Osteoblast (primary cell): ENCODE results near the gene TEX38. TPM values are rescaled to one million over a fixed set of nuclear protein-coding genes. Genes with fewer than 3 reads are reported as not detected.

ENCODE experiments used
- DNase-seq: peaks from one replicate; pipeline ENCODE4 v3.0.0; 2011; ENCODE audit warnings: low spot score, mixed read lengths; ENCODE audit not compliant: insufficient read length; ENCODE audit errors: missing footprints
- H2AFZ ChIP-seq: 2 replicates; pipeline ENCODE4 v1.6.0; 2011; ENCODE audit warnings: mild to moderate bottlenecking, low read length
- H3K27ac ChIP-seq: 2 replicates; pipeline ENCODE4 v1.5.1; 2011; ENCODE audit warnings: mild to moderate bottlenecking, low read depth, low read length, moderate library complexity
- H3K27me3 ChIP-seq: 2 replicates; pipeline ENCODE4 v1.6.0; 2012; ENCODE audit warnings: mild to moderate bottlenecking, control low read depth, inconsistent platforms, low read length, moderate library complexity; ENCODE audit not compliant: insufficient read depth
- H3K36me3 ChIP-seq: 2 replicates; pipeline ENCODE4 v1.5.1; 2011; ENCODE audit warnings: mild to moderate bottlenecking, low read length, control low read depth, moderate library complexity; ENCODE audit not compliant: insufficient read depth
- H3K4me1 ChIP-seq: 2 replicates; pipeline ENCODE4 v1.5.1; 2011; ENCODE audit warnings: mild to moderate bottlenecking, low read length, control low read depth, moderate library complexity; ENCODE audit not compliant: insufficient read depth
- H3K4me2 ChIP-seq: 2 replicates; pipeline ENCODE4 v1.6.0; 2011; ENCODE audit warnings: mild to moderate bottlenecking, low read length; ENCODE audit not compliant: insufficient read depth
- H3K4me3 ChIP-seq: fragments of 200-600 bp; sonication (generic); 3 replicates; pipeline ENCODE4 v1.5.1; 2012; ENCODE audit warnings: mild to moderate bottlenecking, low read length, inconsistent platforms; ENCODE audit not compliant: insufficient read depth
- H3K79me2 ChIP-seq: 2 replicates; pipeline ENCODE4 v1.6.0; 2012; ENCODE audit warnings: mild to moderate bottlenecking, low read length, control low read depth, inconsistent platforms; ENCODE audit not compliant: insufficient read depth
- H3K9me3 ChIP-seq: 2 replicates; pipeline ENCODE4 v1.5.1; 2011; ENCODE audit warnings: low read depth, low read length, control low read depth
- H4K20me1 ChIP-seq: 2 replicates; pipeline ENCODE4 v1.6.0; 2012; ENCODE audit warnings: mild to moderate bottlenecking, low read length, control low read depth; ENCODE audit not compliant: insufficient read depth
- total RNA-seq: library from RNA; depleted of rRNA; stranded (reverse); fragments of >200 nt; gene quantifications from 2 replicates; pipeline ENCODE4 v1.2.3, GENCODE V29; 2012
- TF ChIP-seq, protein P1 (sequence below): IDR thresholded peaks from 2 replicates; pipeline ENCODE4 v1.5.1; 2011; ENCODE audit warnings: mild to moderate bottlenecking, low read depth, low read length, moderate library complexity; ENCODE audit errors: extremely low read depth

The TEX38 gene
- total RNA-seq, 1 donor: not detected

DNA sequence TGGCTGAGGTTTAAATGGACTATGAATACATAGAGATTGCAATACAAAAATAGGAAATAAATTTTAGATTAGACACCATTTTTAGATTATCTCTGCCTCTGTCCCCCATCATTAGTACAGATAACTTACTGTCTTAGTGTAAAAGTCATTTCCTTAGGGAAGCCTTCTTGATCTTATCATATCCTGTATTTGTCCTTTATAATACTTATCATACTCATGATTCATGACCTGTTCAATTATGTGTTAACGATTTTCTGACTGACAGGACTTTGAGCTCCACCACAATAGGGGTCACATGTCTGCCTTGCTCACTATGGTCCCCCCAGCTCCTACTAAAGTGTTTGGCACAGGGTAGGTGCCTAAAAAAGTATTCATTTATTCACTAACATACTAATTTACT is 14.6 kb downstream of the TEX38 start:
- no peaks in the 10 kb centered on the region for H3K27me3 ChIP-seq
- TF ChIP-seq, protein P1, sequence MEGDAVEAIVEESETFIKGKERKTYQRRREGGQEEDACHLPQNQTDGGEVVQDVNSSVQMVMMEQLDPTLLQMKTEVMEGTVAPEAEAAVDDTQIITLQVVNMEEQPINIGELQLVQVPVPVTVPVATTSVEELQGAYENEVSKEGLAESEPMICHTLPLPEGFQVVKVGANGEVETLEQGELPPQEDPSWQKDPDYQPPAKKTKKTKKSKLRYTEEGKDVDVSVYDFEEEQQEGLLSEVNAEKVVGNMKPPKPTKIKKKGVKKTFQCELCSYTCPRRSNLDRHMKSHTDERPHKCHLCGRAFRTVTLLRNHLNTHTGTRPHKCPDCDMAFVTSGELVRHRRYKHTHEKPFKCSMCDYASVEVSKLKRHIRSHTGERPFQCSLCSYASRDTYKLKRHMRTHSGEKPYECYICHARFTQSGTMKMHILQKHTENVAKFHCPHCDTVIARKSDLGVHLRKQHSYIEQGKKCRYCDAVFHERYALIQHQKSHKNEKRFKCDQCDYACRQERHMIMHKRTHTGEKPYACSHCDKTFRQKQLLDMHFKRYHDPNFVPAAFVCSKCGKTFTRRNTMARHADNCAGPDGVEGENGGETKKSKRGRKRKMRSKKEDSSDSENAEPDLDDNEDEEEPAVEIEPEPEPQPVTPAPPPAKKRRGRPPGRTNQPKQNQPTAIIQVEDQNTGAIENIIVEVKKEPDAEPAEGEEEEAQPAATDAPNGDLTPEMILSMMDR: no peak
- no peak overlapping the region for H2AFZ ChIP-seq
- peaks cover 93% of the 10 kb centered on the region for H3K36me3 ChIP-seq
- no peak for DNase-seq
- H3K4me3 ChIP-seq: no peak overlapping the region
- H4K20me1 ChIP-seq: peaks cover 3% of the 10 kb centered on the region
- H3K27ac ChIP-seq: no peak overlapping the region
- no peaks in the 10 kb centered on the region for H3K9me3 ChIP-seq
- H3K4me2 ChIP-seq: no peak overlapping the region
- H3K79me2 ChIP-seq: no peaks in the 10 kb centered on the region
- peaks cover 13% of the 10 kb centered on the region for H3K4me1 ChIP-seq

DNA sequence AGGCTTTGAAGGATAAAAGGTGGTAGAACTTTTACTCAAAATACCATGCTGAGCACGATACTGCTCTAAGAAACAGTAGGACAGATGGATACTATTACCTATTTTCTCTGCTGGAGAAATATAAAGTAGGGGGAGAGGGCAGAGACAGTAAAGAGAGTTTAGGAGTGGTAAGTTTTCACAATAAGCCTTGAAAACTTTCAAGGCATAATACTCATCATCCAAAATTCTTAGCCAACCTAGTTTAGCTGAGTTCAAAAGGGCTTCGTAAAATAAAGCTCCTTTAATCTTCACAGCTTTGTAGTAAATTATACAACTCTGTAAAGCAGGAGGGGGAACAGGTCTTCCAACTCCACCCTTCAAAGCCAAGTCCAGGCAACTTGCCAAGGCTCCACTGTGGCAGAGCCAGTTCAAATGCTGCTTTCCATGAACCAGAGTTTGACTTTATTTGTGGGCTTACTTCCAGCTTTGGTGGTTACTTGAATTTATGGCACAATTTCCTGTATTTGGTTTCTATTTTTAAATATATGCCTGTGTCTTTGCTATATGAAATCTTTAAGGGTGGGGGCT is 15.5 kb downstream of the TEX38 start:
- no peak for DNase-seq
- no peak overlapping the region for H3K4me3 ChIP-seq
- peaks cover 90% of the 10 kb centered on the region for H3K36me3 ChIP-seq
- H3K27me3 ChIP-seq: no peaks in the 10 kb centered on the region
- H3K79me2 ChIP-seq: no peaks in the 10 kb centered on the region
- TF ChIP-seq, protein P1: no peak
- H2AFZ ChIP-seq: no peak overlapping the region
- H3K27ac ChIP-seq: no peak overlapping the region
- no peak overlapping the region for H3K4me2 ChIP-seq
- H3K4me1 ChIP-seq: peaks cover 22% of the 10 kb centered on the region
- no peaks in the 10 kb centered on the region for H3K9me3 ChIP-seq
- peaks cover 3% of the 10 kb centered on the region for H4K20me1 ChIP-seq

DNA sequence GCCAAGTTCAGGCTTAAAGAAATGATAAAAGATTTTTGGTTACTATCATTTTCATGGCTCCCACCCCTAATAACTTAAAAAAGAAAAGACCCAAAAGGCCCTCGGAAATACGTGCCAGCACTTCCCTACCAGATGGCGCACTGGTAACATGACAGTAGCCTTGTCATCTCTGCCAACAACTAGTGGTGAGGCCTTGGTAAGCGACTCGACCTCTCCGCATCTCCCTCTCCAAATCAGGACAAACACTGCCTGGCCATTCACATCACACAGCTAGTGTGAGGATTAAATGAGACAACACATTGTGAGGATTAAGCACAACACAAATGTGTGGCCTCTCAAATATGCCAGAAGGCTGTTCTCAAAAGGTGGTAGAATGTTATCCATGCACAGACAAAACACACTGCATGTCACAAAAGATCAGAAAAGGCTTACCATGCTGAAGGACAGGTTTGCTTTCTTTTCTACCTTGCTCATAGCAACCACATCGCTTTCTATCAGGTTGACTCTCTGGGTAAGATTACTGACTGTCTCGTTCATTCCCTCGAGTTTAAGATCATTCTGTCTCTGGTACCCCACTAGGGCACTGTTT is 16.4 kb downstream of the TEX38 start:
- H3K9me3 ChIP-seq: no peaks in the 10 kb centered on the region
- H3K27me3 ChIP-seq: no peaks in the 10 kb centered on the region
- H3K79me2 ChIP-seq: peaks cover 3% of the 10 kb centered on the region
- peaks cover 3% of the 10 kb centered on the region for H4K20me1 ChIP-seq
- no peak for DNase-seq
- TF ChIP-seq, protein P1: no peak
- peaks cover 25% of the 10 kb centered on the region for H3K4me1 ChIP-seq
- H3K36me3 ChIP-seq: peaks cover 82% of the 10 kb centered on the region
- no peak overlapping the region for H3K4me2 ChIP-seq
- H2AFZ ChIP-seq: no peak overlapping the region
- no peak overlapping the region for H3K4me3 ChIP-seq
- H3K27ac ChIP-seq: no peak overlapping the region

DNA sequence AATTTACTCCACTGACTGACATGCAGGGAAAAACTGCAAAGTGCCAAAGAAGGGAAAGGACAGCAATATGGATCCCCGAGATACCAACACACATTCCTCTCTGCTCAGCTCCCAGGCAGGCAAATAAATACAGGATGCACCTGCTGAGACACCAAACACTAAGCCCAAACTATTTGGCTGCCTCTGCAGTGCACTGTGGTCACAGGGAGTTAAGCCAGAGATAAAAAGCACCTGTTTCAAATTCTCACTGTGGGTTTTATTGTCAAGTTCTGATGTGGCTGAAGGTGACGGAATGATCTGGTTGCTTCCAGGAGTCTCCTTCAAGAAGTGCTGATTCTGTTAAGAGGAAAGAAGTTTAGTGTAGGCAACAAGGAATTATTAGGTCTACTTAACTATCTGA is 17.7 kb downstream of the TEX38 start:
- Histone ChIP-seq H3K27ac (no peak overlapping the region), H3K4me3 (no peak overlapping the region), H3K36me3 (peaks cover 68% of the 10 kb centered on the region), H3K27me3 (no peaks in the 10 kb centered on the region), H3K79me2 (peaks cover 5% of the 10 kb centered on the region), H4K20me1 (peaks cover 5% of the 10 kb centered on the region), H3K4me2 (no peak overlapping the region), H3K9me3 (no peaks in the 10 kb centered on the region), H3K4me1 (peaks cover 25% of the 10 kb centered on the region), H2AFZ (no peak overlapping the region)
- TF ChIP-seq, protein P1: no peak
- DNase-seq: no peak
